Testis (tissue), 3 donors: ENCODE measurements around the gene MAP3K7. TPM values are rescaled to one million over a fixed set of nuclear protein-coding genes. Genes with fewer than 3 reads are reported as not detected.

Experiments used
- DNase-seq: peaks from one replicate; pipeline ENCODE4 v3.0.0-alpha.2; 2019
- H3K27ac ChIP-seq, 2 donors: fragments of 200-600 bp; sonication (generic); one replicate each; pipeline ENCODE4 v1.5.1; 2019
- H3K27me3 ChIP-seq: fragments of 200-600 bp; sonication (generic); one replicate; pipeline ENCODE4 v1.5.1; 2019
- H3K36me3 ChIP-seq: fragments of 200-600 bp; sonication (generic); one replicate; pipeline ENCODE4 v1.5.1; 2017; ENCODE audit warnings: low read depth; ENCODE audit errors: missing control alignments
- H3K4me1 ChIP-seq: fragments of 200-600 bp; sonication (generic); one replicate; pipeline ENCODE4 v1.5.1; 2019
- H3K4me3 ChIP-seq, 2 donors: fragments of 200-600 bp; sonication (generic); one replicate each; pipeline ENCODE4 v1.5.1; 2017 to 2019
- H3K9me3 ChIP-seq: fragments of 200-600 bp; sonication (generic); one replicate; pipeline ENCODE4 v1.5.1; 2017
- POLR2A ChIP-seq: fragments of 450-650 bp; IDR thresholded peaks from one replicate; pipeline ENCODE4 v1.6.1; 2017; ENCODE audit warnings: antibody characterized with exemption, mild to moderate bottlenecking, moderate library complexity
- WGBS, 2 donors: methylation state at CpG; one replicate each; pipeline ENCODE4 v1.1.5; 2018; 5-methylcytosine and 5-hydroxymethylcytosine counted together
- intact Hi-C: fragments of 100-400 bp; cut with DNase I; formaldehyde crosslinking; loops from one replicate; pipeline ENCODE4 v1.15.1; 2023; ENCODE audit warnings: low total_unique reads
- polyA plus RNA-seq: library from polyadenylated mRNA; stranded (reverse); fragments of 350-450 nt; fragmentation: Illumina TruSeq; extraction: RNeasy Lipid Tissue Mini Kit (QIAGEN cat#74804); gene quantifications from one replicate; pipeline ENCODE4 v1.2.3, GENCODE V29; 2014; ENCODE audit warnings: low read depth, low replicate concordance; ENCODE audit not compliant: insufficient read depth
- total RNA-seq, 2 donors: library from RNA; depleted of rRNA; stranded (reverse); fragments of >200 nt; gene quantifications; one replicate each; pipeline ENCODE4 v1.2.3, GENCODE V29; 2016
- TF ChIP-seq, protein P1 (sequence below), 3 experiments: fragments of 450-650 bp in 2 of 3; fragments of 200-600 bp in 1 of 3; sonication (generic) in 1 of 3; IDR thresholded peaks; one replicate each; pipeline ENCODE4 v1.5.1; 2016 to 2019; ENCODE audit warnings: antibody characterized with exemption in 3 of 3, mild to moderate bottlenecking in 2 of 3, moderate library complexity in 1 of 3

Gene MAP3K7
- total and polyA plus RNA-seq, 3 donors from 2014 or later = 20.2 to 39.0 (median 35.7) TPM

GRCh38 chr6:90583179-90583835 is 3.6 kb downstream of the MAP3K7 start:
- WGBS, 2 donors = 93 to 97% methylated on average over 2 of the region's 2 CpGs
- TF ChIP-seq, protein P1, sequence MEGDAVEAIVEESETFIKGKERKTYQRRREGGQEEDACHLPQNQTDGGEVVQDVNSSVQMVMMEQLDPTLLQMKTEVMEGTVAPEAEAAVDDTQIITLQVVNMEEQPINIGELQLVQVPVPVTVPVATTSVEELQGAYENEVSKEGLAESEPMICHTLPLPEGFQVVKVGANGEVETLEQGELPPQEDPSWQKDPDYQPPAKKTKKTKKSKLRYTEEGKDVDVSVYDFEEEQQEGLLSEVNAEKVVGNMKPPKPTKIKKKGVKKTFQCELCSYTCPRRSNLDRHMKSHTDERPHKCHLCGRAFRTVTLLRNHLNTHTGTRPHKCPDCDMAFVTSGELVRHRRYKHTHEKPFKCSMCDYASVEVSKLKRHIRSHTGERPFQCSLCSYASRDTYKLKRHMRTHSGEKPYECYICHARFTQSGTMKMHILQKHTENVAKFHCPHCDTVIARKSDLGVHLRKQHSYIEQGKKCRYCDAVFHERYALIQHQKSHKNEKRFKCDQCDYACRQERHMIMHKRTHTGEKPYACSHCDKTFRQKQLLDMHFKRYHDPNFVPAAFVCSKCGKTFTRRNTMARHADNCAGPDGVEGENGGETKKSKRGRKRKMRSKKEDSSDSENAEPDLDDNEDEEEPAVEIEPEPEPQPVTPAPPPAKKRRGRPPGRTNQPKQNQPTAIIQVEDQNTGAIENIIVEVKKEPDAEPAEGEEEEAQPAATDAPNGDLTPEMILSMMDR (IDR thresholded peaks at IDR 0.05) = no peak
- no peak for TF ChIP-seq POLR2A
- Histone ChIP-seq H3K36me3 (no peaks in the 10 kb centered on the region), H3K4me1 (peaks cover 4% of the 10 kb centered on the region), H3K4me3 (no peak overlapping the region), H3K27me3 (no peaks in the 10 kb centered on the region), H3K9me3 (no peaks in the 10 kb centered on the region), H3K27ac (no peak overlapping the region)
- no peak for DNase-seq
- intact Hi-C loops = no loop called here

DNA sequence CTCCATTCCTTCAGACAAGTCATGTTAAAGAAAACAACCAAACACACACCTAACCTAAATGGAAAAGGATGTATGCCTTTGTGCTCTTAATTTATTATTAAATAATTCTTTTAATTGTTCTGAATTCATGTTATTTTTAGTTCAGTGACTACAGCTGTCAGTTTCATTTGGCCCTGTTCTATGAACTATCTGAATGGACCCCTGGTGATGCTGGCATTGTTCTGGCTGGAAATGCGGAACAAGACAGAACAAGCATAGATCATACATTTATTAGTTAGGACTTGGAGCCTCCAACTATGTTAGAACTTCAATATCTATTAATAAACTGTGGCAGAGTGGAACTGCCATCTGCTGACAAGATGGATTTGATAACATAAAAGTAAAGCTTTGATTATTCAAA is 5.7 kb downstream of the MAP3K7 start:
- TF ChIP-seq, protein P1 (IDR thresholded peaks at IDR 0.05) = no peak
- TF ChIP-seq POLR2A = no peak
- Histone ChIP-seq H3K27ac (no peak overlapping the region), H3K27me3 (no peaks in the 10 kb centered on the region), H3K9me3 (no peaks in the 10 kb centered on the region), H3K4me1 (peaks cover 4% of the 10 kb centered on the region), H3K4me3 (no peak overlapping the region), H3K36me3 (no peaks in the 10 kb centered on the region)
- intact Hi-C loops = no loop called here
- 96% methylated on average over 1 of the region's 1 CpG for WGBS, 2 donors
- no peak for DNase-seq

DNA sequence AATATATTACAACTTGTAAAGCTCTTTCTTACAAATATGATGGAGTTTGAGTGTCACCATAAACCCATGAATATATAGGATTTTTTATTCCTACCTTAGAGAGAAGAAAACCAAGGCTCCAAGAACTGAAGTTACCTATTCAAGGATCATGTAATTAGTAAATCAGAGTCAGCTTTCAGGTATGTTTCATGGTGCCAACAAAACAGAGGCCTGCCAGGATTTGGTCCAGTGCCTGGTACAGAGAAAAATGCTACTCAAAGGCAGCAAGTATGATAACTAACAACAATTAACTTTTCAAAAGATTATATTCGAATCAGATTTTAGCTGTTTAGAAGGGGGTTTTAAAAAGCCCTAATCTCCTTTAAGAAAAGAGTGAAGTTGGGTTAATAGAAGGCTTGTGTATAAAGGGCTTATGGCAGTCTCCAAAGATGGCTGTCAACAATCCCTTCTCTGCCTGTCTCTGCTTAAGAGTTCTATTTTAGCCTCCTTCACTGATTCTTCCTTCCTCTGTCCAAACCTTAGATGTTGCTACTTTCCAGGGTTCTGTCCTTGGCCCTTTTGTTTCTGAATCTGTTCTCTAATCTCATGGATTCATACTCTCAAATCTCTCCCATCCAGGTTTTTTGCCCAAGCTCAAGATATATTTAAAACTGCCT is 7.8 kb downstream of the MAP3K7 start:
- Histone ChIP-seq H3K4me3 (no peak overlapping the region), H3K27me3 (no peaks in the 10 kb centered on the region), H3K9me3 (no peaks in the 10 kb centered on the region), H3K36me3 (no peaks in the 10 kb centered on the region), H3K4me1 (no peaks in the 10 kb centered on the region), H3K27ac (no peak overlapping the region)
- intact Hi-C loops = no loop called here
- no peak for DNase-seq
- TF ChIP-seq, protein P1 (IDR thresholded peaks at IDR 0.05) = no peak
- no peak for TF ChIP-seq POLR2A
- 71 to 87% methylated on average over 1 of the region's 1 CpG for WGBS, 2 donors

DNA sequence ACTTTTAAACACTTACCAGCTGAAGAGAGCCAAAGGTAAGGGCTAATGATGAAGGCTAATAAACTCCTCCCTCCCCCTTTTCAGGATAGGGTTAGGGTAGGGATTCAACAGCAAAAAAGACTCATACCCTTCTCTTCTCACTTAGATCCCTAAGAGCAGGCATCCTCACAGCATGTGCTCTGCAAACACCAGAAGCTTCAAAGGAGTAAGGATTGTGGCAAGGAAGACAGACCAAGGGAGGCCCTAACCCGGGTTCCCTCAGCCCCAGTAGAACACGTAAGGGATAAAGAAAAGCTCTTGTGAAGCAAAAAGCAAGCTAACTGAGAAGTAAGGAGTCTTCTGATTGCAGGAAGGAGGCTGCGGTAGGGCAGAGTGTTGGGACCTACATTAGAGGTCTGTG is 11.6 kb downstream of the MAP3K7 start:
- no peaks in the 10 kb centered on the region for H3K9me3 ChIP-seq
- no peaks in the 10 kb centered on the region for H3K36me3 ChIP-seq
- intact Hi-C loops = no loop called here
- no peaks in the 10 kb centered on the region for H3K4me1 ChIP-seq
- no peaks in the 10 kb centered on the region for H3K27me3 ChIP-seq
- no peak for DNase-seq
- no peak for TF ChIP-seq POLR2A
- TF ChIP-seq, protein P1 (IDR thresholded peaks at IDR 0.05) = no peak
- no peak overlapping the region for H3K27ac ChIP-seq
- H3K4me3 ChIP-seq = no peak overlapping the region
- WGBS, 2 donors = 66 to 67% methylated on average over 3 of the region's 3 CpGs

GRCh38 chr6:90574610-90575009 is 12.3 kb downstream of the MAP3K7 start:
- Histone ChIP-seq H3K27ac (no peak overlapping the region), H3K4me1 (no peaks in the 10 kb centered on the region), H3K36me3 (no peaks in the 10 kb centered on the region), H3K27me3 (no peaks in the 10 kb centered on the region), H3K9me3 (no peaks in the 10 kb centered on the region), H3K4me3 (no peak overlapping the region)
- DNase-seq = no peak
- TF ChIP-seq, protein P1 (IDR thresholded peaks at IDR 0.05) = no peak
- TF ChIP-seq POLR2A = no peak
- WGBS, 2 donors = 41 to 46% methylated on average over 2 of the region's 2 CpGs
- intact Hi-C loops = no loop called here
